Posterior vena cava (tissue), 2 donors: ENCODE results near the gene PIGW. TPM values are rescaled to one million over a fixed set of nuclear protein-coding genes. Genes with fewer than 3 reads are reported as not detected.
A peak's percentile ranks its signal among the peaks of the same experiment; 100 is the strongest.
"Not testable (repeated sequence)": the region's sequence is repeated elsewhere in the genome, so short reads cannot be mapped to it uniquely, and the experiment has no call there.

Source experiments
- DNase-seq: peaks from one replicate; pipeline ENCODE4 v3.0.0-alpha.2; 2020; ENCODE audit warnings: low spot score
- intact Hi-C, 2 donors: fragments of 100-400 bp; cut with DNase I; formaldehyde crosslinking; loops; one replicate each; pipeline versions ENCODE4 v1.14.1 to v1.14.2; 2022 to 2023
- total RNA-seq, 2 donors: library from RNA; stranded (reverse); fragmentation: NEBNext Ultra II Directional; extraction: Animal tissue kit (Norgen Biotek cat#: 25700); gene quantifications; one replicate each; pipeline ENCODE4 v1.2.1, GENCODE V29; 2021
- donor health status: DM: yes; HTN: yes; CAD: no.
- donor health status: DM: yes; HTN: yes; CAD: no.

PIGW gene
- total RNA-seq, 2 donors from 2014 or later, result 6.0 to 6.3 TPM

DNA sequence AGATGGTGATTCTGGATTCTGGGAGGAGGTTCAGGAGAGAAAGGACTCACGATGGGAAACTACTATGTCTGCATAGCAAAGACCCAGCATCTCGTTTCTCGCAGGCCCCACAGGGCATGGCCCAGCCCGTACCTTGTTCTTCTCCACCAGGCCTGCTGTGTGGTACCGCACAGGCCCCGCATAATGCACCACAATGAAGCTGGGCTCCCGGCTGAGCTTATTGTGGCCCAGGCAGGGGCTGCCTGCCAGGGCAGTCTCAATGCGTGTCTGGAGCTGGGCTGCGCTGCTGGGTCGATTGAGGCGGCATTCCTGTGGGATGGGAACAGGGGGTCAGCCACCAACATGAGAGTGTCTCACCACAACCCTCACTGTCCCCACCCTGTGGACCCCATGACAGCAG, 28.0 kb upstream of the PIGW start:
- DNase-seq, result no peak
- intact Hi-C loops, result no loop called here

DNA sequence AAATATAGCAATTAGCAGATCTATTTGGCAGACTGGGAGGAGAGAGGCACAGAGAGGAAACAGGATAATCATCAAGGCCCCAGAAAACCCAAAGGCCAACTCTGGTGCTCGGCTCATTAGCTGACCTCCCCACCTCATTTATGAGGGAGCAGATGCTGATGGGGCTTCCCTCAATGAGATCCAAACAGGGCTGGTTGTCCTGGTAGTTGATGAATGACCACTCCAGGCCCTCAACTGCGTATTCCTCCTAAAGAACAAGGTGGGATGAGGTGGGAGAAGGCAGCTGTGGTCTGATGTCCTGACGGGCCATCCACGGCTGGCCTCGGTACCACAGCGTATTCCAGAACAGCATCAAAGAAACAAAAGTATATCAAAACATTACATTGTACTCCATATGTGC, 27.5 kb upstream of the PIGW start:
- DNase-seq, result peak; percentile 19
- intact Hi-C loops, result no loop called here

DNA sequence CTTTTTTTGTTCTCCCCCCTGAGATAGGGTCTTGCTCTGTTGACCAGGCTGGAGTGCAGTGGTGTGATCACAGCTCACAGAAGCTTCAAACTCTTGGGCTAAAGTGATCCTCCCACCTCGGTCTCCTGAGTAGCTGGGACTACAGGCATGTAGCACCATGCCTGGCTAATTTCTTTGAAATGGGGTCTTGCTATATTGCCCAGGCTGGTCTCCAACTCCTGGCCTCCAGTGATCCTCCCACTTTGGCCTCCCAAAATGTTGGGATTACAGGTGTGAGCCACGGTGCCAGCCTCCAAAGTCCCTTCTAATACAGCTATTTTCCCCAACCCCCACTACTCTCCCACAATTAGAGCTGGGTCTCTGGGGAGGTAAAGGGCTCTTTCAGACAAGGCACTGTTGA, 26.3 kb upstream of the PIGW start:
- DNase-seq, result peak; percentile 35
- intact Hi-C loops, result not testable (repeated sequence)

DNA sequence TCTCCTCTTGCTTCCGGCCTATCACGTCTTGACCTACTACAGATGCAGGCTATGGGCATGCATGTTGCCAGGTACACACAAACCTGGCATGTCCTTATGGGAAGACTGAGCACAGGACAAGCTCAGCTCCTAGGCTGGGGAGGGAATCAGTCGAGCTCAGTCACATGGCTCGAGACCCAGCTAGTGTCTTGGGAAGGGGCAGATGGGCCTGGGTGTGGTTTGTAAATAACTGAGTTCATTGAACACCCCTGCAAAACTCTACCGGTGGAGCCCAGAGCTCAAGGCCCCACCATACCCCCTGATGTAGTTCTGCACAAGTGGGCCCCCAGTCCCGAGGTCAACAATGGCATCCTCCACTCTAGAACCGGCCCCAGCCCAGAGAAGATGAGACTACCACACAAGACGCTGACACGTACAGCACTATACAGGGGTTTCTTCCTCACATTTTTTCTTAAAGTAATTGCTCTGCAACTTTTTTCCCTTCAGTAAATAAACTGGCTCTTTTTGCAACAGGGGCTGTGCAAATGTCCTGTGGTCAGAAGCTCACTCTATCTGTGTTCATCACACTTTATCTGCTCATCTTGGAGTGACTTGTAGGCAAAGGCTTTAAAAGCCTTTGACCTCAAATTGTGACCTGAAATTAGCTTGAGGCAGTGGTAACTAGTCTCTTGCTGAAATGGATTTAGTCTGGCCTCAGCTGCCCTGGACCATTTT, 25.4 kb upstream of the PIGW start:
- intact Hi-C loops, result no loop called here
- peak; percentile 45 for DNase-seq

DNA sequence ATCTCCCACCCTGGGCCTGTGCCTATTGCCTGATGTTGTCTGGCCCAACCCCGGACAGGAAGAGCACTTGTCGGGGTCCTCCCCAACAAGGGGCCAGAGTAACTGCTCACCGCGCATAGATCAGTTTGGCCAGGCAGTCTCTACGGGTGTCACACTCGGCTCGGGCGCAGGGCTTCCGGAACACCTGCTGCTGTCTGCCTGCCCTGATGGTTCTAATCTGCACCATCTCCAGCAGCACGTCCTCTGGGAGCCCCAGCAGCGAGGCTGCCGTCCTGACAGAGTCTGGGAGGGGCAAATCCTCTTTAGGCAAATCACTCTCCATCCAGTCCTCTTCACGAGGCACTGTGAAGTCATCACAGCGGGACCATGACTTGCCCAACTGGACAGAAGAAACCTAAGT, 24.2 kb upstream of the PIGW start:
- no peak for DNase-seq
- intact Hi-C loops, result no loop called here

DNA sequence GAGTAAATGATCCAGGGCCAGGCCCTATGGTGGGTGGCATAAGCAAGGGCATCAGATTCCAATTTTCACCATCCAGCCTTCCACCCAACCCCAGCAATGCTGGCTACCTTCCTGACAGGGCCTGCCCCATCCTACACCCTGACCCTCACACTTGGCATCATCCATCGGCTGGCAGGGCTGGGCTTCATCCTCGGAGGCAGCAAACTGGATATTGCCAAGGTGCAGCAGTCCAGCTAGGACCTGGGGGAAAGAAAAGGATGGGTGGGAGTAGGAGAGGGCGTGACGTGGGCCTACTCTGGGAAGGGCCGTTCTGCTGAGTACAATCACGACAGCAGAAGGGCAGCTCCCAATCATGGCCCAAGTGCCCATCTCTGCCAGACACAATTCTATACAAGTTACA, 23.6 kb upstream of the PIGW start:
- intact Hi-C loops, result no loop called here
- peak; percentile 19 for DNase-seq

DNA sequence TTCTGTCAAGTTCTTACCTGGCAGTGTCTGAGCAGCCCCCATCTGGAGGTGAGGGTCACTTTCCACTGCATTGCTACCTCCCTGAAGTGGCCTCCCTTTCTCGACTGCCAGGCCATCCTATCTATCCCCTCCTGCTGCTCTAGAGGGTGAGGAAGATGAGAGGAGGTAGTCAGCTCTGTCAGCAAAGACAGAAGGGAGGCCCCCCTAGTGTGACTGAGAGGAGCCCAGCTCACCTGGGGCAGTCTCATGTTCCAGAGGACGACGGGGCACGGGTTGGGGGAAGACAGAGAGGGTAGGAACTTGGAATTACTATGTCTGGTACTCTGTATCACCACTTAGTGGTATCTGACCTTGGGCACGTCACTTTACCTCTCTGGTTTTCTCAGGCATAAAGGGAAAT, 22.1 kb upstream of the PIGW start:
- intact Hi-C loops, result no loop called here
- no peak for DNase-seq

DNA sequence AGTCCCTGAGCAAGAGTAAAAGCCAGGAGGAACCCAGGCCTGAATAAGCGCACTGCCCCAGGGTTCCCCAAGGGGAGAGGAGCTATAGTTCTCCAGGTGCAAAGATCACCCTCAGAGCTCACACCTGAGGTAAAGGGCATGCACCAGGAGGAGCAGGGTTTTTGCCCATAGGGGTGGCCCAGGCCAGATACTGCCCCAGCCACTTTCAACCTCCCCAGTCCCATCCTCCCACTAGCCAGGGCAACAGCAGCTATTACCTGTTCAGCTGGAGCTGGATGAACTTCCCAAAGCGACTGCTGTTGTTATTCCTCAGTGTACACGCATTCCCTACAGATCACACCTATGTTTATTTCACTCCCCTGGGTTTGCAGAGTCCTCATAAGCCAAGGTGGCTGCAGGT, 19.9 kb upstream of the PIGW start:
- DNase-seq, result no peak
- intact Hi-C loops, result no loop called here

DNA sequence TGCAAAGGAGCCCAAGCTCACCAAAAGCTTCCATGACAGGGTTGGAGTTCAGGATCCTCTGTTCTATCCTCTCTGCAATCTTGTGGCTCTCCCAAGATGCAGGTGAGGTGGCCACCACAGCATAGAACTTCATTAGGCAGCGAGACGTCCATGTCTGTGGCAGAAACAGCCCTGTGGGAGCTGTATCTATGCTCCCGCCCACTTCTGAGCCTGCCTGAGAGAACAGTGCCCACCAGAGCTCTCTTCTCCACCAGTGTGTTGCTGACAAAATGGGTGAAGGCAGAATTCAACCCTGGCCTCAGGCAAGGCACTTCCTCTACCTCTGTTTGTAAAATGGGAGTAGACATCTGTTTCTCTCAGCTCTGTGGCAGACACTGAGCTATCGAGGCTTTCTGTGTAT, 18.9 kb upstream of the PIGW start:
- DNase-seq, result no peak
- intact Hi-C loops, result no loop called here

DNA sequence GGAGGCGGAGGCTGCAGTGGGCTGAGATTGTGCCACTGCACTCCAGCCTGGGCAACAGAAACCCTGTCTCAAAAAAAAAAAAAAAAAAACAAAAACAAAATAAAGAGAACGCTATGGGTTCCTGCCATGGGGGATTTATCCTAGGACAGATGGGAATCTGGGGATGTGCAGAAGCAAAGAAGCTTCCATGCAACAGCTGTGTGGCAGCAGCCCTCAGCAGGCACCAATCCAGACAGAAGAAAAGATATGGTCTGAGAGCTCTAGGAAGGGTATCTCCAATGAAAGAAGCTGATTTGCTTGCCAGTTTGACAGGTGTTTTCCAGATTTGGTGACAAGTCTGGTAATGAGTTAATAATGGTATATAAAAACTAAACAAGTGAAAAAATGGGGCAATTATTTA, 11.7 kb upstream of the PIGW start:
- intact Hi-C loops, result no loop called here
- DNase-seq, result no peak

DNA sequence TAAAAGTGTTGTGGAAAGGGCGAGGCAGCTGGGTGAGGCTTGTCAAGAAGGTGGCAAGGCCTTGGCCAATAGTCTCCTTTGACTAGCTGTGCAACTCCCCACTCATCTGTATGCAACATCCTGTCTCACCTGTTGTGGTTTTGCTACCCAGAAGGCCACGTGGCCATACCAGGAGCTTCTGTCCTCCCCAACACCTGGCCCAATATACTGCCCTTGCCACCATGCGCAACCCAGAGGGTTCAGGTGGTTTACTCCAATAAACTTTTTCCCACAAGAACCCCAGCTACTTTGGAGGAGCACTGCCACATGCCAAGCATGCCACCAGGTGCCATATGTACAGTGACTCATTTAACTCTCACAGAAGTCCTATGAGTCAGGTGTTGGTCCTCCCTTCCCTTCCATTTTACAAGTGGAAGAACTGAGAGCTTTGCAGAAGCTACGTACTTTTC, 10.3 kb upstream of the PIGW start:
- intact Hi-C loops, result no loop called here
- no peak for DNase-seq

DNA sequence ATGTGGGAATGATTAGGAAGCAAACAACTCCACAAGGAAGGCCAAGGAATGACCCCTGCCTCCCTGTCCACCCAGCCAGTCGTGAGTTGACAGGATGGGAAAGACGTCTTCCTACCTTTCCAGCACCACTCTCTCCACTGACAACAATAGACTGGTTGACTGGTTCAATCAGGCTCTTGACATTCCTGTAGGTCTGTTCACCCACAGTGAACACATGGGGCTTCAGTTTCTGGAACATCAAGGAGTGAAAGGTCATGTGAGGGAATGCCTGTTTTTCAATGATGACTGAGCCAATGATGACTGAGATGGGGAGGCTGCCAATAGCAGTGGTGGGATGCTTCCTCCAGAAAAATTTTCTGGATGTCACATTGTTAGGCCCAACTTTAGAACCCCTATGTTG, 9.7 kb upstream of the PIGW start:
- intact Hi-C loops, result no loop called here
- DNase-seq, result peak; percentile 24

DNA sequence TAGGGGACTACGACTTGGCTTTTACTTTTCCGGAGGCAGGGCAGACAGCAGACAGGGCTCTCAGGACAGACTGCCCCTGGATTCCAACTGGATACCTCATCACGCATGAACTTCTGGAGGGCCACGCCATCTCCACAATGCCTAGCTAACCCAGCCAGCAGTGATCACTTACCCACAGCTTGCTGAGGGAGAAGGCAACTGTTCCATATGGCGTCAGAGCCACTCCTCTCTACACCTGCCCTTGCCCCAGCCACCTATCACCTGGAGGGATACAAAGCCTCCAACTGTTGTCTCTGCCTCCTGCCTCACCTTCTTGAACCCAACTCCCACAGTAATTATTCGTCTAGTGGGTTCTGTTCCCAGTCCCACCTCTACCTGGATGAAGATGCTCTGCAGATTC, 8.9 kb upstream of the PIGW start:
- intact Hi-C loops, result no loop called here
- no peak for DNase-seq

DNA sequence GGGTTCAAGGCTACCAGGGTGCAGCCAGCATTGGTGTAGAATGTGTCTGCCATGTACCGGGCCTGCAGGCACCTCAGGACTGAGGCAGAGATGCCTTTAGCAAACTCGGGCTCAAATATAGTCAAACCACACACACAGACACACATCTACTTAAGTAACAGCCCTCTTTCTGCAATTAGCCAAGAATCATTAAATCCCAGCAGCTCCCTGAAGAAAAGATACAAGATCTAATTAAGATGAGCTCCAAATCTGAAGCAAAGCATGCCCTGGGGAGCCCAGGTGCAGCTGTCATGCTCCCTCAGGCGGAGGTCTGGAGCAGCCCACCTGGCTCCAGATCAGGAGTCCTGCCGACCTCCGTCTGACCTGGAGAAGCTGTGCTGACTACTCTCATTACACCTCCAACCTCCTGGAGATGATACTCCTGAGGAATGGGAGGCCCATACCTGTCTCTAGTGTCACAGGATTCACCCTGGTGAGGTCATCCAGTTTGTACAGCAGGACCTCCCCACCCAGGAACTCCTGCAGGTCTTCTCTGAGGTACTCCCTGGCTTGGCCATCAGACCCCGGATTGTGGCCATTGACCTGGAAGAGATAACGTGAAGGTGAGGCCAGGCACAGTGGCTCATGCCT, 7.1 kb upstream of the PIGW start:
- intact Hi-C loops, result no loop called here
- DNase-seq, result peak; percentile 73

DNA sequence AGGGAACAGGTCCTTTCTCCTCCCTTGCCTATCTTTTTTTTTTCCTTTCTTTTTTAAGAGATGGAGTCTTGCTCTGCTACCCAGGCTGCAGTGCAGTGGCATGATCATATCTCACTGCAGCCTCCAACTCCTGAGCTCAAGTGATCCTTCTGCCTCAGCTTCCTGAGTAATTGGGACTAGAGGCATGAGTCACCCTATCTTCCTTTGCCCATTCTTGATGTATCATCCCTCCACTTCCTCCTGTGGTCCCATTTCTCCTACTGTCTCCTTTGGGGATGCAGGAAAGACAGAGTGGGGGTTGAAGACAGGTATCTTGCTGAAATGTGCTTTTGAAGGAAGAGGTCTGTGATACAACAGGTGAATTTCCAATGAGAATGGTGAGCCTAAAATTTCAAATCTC, 5.7 kb upstream of the PIGW start:
- peak; percentile 10 for DNase-seq
- intact Hi-C loops, result no loop called here

DNA sequence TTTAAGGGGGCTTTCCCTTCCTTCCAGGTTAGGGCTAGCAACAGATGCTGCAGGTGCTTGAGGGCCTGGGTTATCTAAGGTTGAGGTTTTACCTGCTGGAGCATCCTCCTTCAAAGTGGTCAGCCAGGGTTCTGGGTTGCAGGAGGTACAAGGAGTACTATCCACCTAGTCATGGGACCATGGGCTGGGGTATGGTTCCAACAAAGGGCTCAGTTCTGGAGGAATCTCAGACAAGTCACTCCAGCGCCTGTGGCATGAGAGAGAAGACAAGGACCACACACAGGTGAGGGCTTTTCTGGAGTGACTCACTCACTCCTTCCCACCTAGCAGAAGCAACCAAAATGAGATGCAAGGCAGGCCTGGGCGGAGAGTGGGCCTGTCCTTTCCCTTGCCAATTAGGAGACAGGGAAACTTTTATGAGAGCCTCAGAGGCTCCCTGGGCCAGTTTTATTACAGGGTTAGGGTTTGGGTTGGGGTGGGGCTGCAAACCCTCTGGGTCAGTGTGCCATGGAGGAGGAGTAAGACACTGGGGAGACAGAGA, 2.3 kb upstream of the PIGW start:
- intact Hi-C loops, result no loop called here
- DNase-seq, result peak; percentile 42

DNA sequence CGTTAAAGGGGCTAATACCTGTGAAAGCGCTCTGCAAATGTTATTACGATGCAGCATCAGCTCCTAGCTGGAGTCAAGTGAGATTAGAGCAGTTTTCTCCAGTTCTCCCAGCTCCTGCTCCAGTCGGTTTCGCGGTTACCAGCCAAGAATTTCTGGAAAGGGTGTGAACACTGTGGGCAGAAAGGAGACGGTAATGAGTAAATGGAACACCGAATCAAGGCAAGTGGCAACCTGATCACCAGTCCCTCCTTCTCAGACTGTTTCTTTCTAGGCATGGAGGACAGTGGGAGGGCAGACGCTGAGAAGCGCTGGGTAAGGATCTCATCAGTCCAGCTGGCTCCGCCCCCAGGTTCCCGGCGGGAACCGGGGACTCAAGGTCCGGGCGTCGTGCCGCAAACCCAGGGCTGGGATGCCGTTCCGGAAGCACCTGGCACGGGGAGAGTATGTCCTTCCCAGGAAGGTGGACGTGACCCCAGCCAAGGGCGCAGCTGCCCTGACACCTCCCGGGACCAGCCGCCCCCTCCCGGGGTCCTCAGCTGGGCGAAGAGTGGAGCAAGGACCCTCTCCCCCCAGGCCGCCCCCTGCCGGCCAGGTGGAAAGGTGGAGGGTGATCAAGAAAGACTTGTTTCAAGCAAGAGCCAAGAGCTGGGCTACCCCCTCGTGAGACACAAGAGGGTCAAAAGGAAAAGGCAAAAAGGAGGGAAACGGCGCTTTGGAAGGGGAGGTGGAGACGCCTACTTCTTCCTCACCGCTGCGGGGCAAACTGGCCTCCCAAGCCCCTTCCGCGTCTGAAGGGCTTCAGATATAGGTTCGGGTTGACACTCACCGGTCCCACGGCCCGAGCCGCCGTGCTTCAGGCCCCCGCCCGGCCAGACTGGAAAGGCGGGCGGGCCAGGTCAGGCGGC, 600 bp upstream of the PIGW start:
- intact Hi-C loops, result no loop called here
- DNase-seq, result peak; percentile 86

DNA sequence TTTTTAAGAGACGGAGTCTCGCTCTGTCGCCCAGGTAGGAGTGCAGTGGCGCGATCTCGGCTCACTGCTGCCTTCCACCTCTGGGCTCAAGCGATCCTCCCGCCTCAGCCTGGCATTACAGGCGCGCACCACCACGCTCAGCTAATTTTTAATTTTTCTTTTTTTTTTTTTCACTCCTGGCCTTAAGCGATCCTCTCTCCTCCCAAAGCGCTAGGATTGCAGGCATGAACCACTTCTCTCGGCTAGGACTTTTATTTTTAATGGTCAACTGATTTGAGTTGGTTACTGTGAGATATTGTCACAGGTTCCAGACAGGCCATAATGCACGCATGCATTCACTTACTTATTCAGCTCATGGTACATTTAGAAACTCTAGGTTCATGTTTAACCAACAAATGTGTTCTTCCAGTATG, 888 bp downstream of the PIGW start:
- intact Hi-C loops, result no loop called here
- DNase-seq, result no peak

DNA sequence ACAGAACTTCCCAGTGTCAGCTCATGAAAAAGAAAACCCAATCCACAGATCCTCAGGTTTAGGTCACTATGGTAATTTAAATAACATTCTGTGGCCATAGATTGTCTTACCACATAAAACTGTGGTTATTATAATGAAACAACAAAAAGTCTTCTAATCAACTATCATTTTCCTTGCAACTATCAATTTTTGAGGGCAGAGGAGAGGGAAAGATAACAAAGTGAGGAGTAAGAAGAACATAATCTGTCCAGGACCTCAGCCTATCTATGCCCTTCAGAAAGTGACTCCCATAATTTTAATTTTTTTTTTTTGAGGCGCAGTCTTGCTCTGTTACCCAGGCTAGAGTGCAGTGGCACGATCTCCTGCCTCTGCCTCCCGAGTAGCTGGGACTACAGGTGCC, 5.9 kb downstream of the PIGW start:
- no peak for DNase-seq
- intact Hi-C loops, result no loop called here

DNA sequence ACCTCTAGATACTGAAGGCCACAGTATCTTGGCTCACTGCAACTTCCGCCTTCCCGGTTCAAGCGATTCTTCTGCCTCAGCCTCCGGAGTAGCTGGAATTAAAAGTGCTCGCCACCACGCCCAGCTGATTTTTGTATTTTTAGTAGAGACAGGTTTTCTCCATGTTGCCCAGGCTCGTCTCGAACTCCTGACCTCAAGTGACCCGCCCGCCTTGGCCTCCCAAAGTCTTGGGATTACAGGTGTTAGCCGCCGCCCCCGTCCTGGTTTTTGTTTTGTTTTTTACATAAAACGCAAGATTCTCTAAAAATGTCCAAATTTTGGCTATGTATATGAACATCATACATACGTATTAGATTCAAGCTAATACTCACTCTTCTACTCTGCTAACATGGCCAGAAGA, 8.0 kb downstream of the PIGW start:
- intact Hi-C loops, result no loop called here

More for the DNA sequence above, 8.0 kb downstream of the PIGW start:
- DNase-seq, result no peak
